Measurements from ENCODE around the gene FAU.
A peak's percentile ranks its signal among the peaks of the same experiment; 100 is the strongest.

The FAU gene

GRCh38 chr11:65107078-65107477, 14.9 kb downstream of the FAU start:
- no peak for DNase-seq

- no peak for DNase-seq
Measured at GRCh38 chr11:65104628-65105027, 17.3 kb downstream of the FAU start.

- DNase-seq: no peak
Measured at GRCh38 chr11:65103476-65103875, 18.5 kb downstream of the FAU start.

DNA sequence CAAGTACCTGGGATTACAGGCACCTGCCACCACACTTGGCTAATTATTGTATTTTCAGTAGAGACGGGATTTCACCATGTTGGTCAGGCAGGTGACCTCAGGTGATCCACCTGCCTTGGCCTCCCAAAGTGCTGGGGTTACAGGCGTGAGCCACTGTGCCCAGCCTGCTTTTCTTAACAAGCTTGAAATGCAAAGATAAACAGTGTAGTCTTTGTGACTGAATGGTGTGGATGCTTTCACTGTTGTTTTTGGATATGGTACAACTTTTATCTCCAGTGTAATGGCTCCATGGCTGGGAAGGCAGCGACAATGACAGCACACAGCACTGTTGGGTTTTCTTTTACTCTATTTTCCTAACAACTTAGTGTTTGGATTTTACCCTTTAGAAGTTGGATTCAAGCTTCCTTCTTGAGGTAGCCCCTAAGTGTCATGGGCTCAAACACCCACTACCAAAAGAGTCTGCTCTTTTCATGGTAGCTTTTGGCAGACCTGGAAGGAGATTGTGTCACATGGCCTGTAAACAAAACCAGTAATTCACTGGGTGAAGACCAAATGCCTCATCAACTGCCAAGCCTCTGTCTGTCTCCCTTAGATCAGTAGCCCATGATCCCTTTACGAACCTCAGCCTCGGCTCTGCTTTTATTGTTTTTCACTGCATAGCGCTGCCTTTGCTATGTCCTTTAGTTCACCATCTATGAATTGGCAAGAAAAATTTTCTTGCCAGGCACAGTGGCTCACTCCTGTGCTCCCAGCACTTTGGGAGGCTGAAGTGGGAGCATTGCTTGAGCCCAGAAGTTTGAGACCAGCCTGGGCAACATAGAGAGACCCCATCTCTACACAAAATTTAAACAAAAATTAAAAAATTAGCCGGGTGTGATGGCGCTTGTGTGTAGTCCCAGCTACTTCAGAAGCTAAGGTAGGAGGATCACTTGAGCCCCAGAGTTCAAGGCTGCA, 19.5 kb downstream of the FAU start:
- DNase-seq: no peak

DNA sequence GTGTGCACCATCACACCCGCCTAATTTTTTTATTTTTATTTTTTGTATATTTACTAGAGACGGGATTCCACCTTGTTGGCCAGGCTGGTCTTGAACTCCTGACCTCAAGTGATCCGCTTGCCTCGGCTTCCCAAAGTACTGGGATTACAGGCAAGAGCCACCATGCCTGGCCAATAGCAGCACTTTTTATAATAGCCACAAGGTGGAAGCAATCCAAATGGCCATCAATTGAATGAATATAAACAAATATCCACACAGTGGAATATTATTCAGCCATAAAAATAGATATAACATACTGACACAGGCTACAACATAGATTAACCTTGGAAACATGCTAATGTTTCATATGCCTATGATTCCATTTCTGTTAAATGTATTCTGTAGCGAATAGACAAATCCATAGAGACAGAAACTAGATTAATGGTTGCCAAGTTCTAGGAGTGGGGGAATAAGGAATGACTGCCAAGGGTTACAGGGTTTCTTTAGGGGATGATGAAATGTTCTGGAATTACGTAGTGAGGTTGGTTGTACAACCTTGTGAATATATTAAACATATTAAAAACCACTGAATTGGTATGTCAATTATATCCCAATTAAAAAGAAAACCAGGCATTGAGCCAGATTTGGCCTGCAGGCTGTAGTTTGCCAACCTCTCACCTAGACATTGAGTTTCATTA, 21.1 kb downstream of the FAU start:
- DNase-seq: no peak

- no peak for DNase-seq
Measured at GRCh38 chr11:65096926-65097325, 25.0 kb downstream of the FAU start.

- DNase-seq: peak; percentile 88 to 89
Measured at GRCh38 chr11:65095974-65096806, 25.7 kb downstream of the FAU start, which contains the start of gene VPS51. VPS51 (plus strand) TSS chr11:65096214; CDS start chr11:65096251, 37 bp downstream.

DNA sequence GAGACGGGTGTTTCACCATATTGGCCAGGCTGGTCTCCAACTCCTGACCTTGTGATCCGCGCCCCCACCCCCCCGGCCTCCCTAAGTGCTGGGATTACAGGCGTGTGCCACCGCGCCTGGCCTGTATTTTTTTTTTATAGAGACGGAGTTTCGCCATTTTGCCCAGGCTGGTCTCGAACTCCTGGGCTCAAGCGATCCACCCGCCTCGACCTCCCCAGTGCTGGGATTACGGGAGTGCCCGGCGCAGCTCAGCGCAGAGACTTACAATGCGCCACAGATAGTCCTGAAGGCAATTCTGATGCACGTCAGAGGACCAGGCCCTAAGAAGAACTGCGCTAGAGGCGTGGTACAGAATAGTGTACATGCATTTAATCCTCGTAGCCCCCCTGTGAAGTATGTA, 26.5 kb downstream of the FAU start:
- no peak for DNase-seq

DNA sequence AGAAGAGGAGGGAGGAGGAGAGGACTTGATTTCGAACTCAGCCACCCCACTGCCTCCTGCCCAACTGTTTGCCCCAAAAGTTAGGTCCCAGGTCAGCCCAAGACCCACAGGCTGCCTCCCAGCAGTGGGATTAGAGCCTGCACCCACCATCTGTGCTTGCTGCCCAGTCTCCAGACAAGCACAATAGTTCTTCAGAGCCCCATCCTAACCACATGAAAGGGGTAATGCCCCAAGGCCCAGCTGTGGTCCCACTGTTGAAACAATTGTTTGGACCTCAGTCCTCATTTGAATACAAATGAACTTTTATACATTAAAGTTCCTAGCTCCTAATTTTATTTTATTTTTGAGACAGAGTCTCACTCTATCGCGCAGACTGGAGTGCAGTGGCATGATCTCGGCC, 31.3 kb downstream of the FAU start:
- no peak for DNase-seq

- no peak for DNase-seq
Measured at GRCh38 chr11:65089621-65090020, 32.3 kb downstream of the FAU start.

GRCh38 chr11:65087827-65088226, 34.1 kb downstream of the FAU start:
- no peak for DNase-seq

- DNase-seq: no peak
Measured at GRCh38 chr11:65087216-65087615, 34.7 kb downstream of the FAU start.

DNA sequence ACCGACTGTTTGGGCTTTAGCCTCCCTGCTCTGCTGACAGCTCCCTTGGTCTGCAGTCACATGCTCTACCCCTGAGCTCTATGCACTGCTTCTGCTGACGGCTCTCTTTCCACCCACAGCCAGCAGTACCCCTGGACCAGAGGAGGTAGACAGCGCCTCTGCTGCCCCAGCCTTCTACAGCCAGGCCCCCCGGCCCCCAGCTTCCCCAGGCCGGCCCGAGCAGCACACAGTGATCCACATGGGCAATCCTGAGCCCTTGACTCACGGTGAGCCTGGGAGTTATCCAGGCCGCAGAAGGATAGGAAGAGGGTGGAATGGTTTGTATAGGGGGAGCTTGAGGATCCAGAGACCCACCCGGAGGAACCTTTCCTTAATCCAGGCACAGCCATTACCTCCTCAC, 35.1 kb downstream of the FAU start:
- DNase-seq: no peak

- no peak for DNase-seq
Measured at GRCh38 chr11:65085446-65085845, 36.5 kb downstream of the FAU start.

DNA sequence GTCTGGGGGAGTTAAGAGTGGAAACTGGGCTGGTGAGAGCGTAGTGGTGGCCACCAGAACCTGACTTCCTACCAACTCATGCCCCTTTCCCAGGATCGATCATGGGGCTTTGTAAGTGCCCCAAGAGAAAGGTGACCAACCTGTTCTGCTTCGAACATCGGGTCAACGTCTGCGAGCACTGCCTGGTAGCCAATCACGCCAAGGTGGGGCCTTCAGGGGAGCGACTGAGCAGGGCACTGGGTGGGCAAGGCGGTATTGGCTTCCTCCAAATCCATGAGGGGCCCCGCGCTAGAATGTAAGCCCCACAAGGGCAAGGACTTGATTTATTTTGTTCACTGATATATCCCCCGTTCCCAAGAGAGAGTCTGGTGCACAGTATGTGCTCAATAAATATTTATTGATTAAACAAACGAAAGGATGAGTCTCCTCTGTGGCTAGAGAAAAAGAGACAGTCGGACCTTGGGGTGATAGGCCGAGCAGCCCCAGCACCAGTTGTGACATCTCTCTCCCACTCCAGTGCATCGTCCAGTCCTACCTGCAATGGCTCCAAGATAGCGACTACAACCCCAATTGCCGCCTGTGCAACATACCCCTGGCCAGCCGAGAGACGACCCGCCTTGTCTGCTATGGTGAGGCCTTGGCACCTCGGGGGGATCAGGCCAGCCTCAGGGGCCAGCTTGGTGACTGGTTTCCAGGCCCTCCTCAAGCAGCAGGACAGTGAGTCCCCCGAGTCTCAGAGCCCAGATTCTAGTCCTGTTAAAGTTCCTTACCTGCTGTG, 37.1 kb downstream of the FAU start:
- DNase-seq: no peak

DNA sequence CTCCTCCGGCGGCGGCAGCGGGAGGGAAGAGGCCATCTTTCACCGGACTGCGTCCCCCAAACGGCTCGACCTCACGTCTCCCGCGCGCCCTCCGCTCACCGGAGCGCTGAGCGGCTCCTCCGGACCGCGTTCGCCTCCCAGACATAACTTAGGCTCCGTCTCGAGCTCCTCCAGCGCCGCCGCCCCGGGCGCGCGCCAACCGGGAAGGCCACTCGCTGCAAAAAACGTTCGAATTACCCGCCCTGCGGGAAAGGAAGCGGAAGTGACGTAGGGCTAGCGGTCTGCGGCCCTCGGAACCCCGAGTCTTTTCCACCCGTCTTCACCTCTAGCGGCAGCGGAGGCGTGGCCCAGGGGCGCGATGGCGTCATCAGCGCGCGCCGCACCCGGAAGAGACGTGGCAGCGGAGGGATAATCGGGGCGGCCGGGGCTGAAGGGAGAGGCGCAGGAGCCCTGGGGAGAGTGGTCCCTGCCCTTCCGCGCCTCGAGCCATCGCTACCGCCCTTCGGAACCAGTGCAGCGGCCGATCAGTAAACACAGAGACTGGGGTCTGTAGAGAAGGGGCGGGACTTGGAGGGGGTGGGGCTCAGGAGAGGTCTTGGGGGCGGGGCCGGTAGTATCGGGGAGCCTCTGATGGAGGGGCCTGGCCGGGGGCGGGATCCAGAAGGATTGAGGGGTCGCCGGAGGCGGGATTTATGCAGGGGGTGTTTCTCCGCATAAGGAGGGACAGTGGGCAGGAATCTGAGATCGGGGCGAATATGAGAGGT, 37.9 kb downstream of the FAU start, which contains the start of the genes CDCA5 and ZFPL1:
CDCA5 (minus strand) TSS at position 207 of the 764 bp plus-strand sequence; CDS start at position 145, 62 bp downstream.
ZFPL1 (plus strand) TSS at position 389 of the 764 bp plus-strand sequence. CDS start 477 bp downstream, outside the sequence.
- DNase-seq: peak; percentile 96

DNA sequence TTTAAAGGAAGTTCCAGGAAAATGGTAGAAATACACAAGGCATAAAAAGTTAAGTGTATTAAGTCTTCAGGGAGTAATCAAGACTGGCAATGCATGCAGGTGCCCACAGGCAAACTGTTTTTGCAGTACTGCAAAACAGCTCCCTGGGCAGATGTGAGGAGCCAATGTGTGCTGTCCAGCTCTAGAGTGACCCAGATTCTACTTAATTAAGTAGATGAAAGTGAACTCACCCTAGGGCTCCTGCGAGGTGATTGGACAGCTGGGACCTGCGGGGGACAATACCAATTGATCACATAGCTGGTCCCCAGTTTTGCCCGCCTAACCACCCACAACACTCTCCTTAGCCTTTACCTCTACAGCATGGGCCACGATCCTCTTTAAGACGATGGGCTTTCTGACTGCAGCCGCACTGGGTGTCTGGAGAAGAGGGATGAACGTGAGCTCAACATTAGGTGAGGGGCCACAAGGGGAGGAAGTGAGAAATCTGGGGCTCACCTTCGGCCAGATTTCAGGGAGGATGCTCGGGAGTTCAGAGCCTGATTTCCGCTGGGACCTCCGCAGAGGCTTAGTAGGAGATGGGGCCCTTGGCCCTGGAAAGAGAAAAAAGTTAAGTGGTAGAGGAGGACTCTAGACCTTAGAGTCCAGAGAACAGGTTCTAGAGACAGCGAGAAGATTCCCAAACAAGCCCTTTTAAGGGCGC, 38.6 kb downstream of the FAU start:
- no peak for DNase-seq

GRCh38 chr11:65078786-65079342, 43.1 kb downstream of the FAU start:
- DNase-seq: no peak

DNA sequence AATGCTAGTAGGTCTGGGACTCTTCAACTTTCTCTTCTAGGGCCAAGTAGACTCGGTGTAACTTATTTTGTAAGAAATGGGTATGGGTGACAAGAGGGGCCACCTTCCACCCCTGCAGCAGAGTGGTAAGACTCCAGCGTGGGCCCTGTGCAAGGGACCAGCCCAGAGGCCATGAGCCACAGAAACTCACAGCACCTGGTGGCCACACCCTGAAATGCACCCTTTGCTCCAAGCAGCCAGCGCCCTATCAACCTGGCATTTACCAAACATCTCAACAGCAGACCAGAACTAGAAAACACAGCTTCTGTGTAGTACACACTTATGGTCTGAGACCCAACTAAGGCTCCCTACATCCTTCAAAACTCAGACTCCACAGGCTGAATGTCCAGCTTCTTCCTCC, 43.8 kb downstream of the FAU start:
- peak; percentile 73 to 81 for DNase-seq

GRCh38 chr11:65077451-65077850, 44.5 kb downstream of the FAU start:
- DNase-seq: no peak

All from CD4-positive, alpha-beta T cell treated with Interleukin-1 beta for 1 hour (primary cell).